Keratinocyte (primary cell): ENCODE data around the gene CLHC1. TPM values are rescaled to one million over a fixed set of nuclear protein-coding genes. Genes with fewer than 3 reads are reported as not detected.

Experiments used
- DNase-seq: peaks from one replicate; pipeline ENCODE4 v3.0.0-alpha.2; 2011; ENCODE audit warnings: low read depth, missing footprints, low spot score
- FAIRE-seq: peaks from 2 replicates; lab custom pipeline; 2011; peaks lifted over from hg19 to GRCh38; lab: Jason Lieb, UNC
- H2AFZ ChIP-seq: 2 replicates; pipeline ENCODE4 v1.6.0; 2012; ENCODE audit warnings: low read length, control low read depth, inconsistent platforms; ENCODE audit not compliant: control insufficient read depth
- H3K27ac ChIP-seq: 2 replicates; pipeline ENCODE4 v1.5.1; 2011; ENCODE audit warnings: low read length; ENCODE audit not compliant: control insufficient read depth, insufficient read depth
- H3K27me3 ChIP-seq: 3 replicates; pipeline ENCODE4 v1.6.0; 2011; ENCODE audit warnings: low read length; ENCODE audit not compliant: control insufficient read depth, insufficient read depth; ENCODE audit errors: extremely low read depth
- H3K36me3 ChIP-seq, 2 experiments: 2 replicates in 1 of 2; 3 replicates in 1 of 2; pipeline ENCODE4 v1.5.1; 2011; ENCODE audit warnings: low read length in 2 of 2, mild to moderate bottlenecking in 1 of 2; ENCODE audit not compliant: control insufficient read depth in 2 of 2, insufficient read depth in 2 of 2; ENCODE audit errors: extremely low read depth in 1 of 2
- H3K4me1 ChIP-seq: 3 replicates; pipeline ENCODE4 v1.5.1; 2011; ENCODE audit warnings: low read length; ENCODE audit not compliant: control insufficient read depth, insufficient read depth; ENCODE audit errors: extremely low read depth
- H3K4me2 ChIP-seq: 3 replicates; pipeline ENCODE4 v1.6.0; 2011; ENCODE audit warnings: low read depth, low read length; ENCODE audit not compliant: control insufficient read depth, insufficient read depth; ENCODE audit errors: extremely low read depth
- H3K4me3 ChIP-seq, 3 experiments: fragments of 200-600 bp in 1 of 3; sonication (generic) in 1 of 3; 2 replicates in 2 of 3; 3 replicates in 1 of 3; pipeline ENCODE4 v1.5.1; 2011 to 2016; ENCODE audit warnings: low read length in 3 of 3, mild to moderate bottlenecking in 3 of 3, control low read depth in 2 of 3, inconsistent platforms in 1 of 3, low read depth in 1 of 3, mixed read lengths in 1 of 3, mixed run types in 1 of 3, moderate library complexity in 1 of 3; ENCODE audit not compliant: control insufficient read depth in 2 of 3, insufficient read depth in 2 of 3; ENCODE audit errors: extremely low read depth in 1 of 3
- H3K79me2 ChIP-seq: 2 replicates; pipeline ENCODE4 v1.6.0; 2012; ENCODE audit warnings: low read length; ENCODE audit not compliant: control insufficient read depth, insufficient read depth
- H3K9ac ChIP-seq: 3 replicates; pipeline ENCODE4 v1.6.0; 2011; ENCODE audit warnings: low read length; ENCODE audit not compliant: control insufficient read depth, insufficient read depth; ENCODE audit errors: extremely low read depth
- H3K9me1 ChIP-seq: 3 replicates; pipeline ENCODE4 v1.6.0; 2011; ENCODE audit warnings: low read length; ENCODE audit not compliant: control insufficient read depth, insufficient read depth; ENCODE audit errors: extremely low read depth
- H3K9me3 ChIP-seq: 2 replicates; pipeline ENCODE4 v1.5.1; 2012; ENCODE audit warnings: low read depth, low read length; ENCODE audit not compliant: control insufficient read depth
- H4K20me1 ChIP-seq: 3 replicates; pipeline ENCODE4 v1.6.0; 2011; ENCODE audit warnings: low read length; ENCODE audit not compliant: control insufficient read depth, insufficient read depth; ENCODE audit errors: extremely low read depth
- EZH2 ChIP-seq: IDR thresholded peaks from one replicate; pipeline ENCODE4 v1.6.1; 2012; ENCODE audit warnings: inconsistent platforms, mild to moderate bottlenecking, low read length, moderate library complexity
- dilution Hi-C: fragments of 300-500 bp; cut with MboI; formaldehyde crosslinking; loops from one replicate; pipeline ENCODE4 v1.7.0; 2020; ENCODE audit warnings: low sequenced_read_pairs; ENCODE audit not compliant: extremely low pct_ligation_motif_present
- polyA plus RNA-seq, 5 experiments: library from polyadenylated mRNA; depleted of rRNA in 3 of 5; stranded (reverse) in 3 of 5; stranded (forward) in 1 of 5; unstranded in 1 of 5; fragments of >200 nt; gene quantifications; 1 replicate in 1 of 5; 2 replicates in 3 of 5; 3 replicates in 1 of 5; pipeline versions ENCODE4 v1.2.1 to v1.2.3, GENCODE V29; 2011 to 2012; ENCODE audit warnings: missing spikeins in 2 of 5, low read depth in 1 of 5, low replicate concordance in 1 of 5
- TF ChIP-seq, protein P1 (sequence below), 3 experiments: IDR thresholded peaks in 1 of 3; conservative IDR thresholded peaks in 1 of 3; optimal IDR thresholded peaks in 1 of 3; 2 replicates in 2 of 3; 3 replicates in 1 of 3; pipeline versions ENCODE3 to v1.5.1; 2011; ENCODE audit warnings: low read length in 3 of 3, mild to moderate bottlenecking in 3 of 3, moderate library complexity in 2 of 3, control low read depth in 1 of 3, inconsistent platforms in 1 of 3; ENCODE audit not compliant: insufficient read depth in 2 of 3; ENCODE audit errors: extremely low read depth in 1 of 3

CLHC1 gene
- polyA plus RNA-seq, 1 donor (not counting 4 experiments of a cell fraction or from before 2014, with no cell fraction given), result 15.2 TPM

DNA sequence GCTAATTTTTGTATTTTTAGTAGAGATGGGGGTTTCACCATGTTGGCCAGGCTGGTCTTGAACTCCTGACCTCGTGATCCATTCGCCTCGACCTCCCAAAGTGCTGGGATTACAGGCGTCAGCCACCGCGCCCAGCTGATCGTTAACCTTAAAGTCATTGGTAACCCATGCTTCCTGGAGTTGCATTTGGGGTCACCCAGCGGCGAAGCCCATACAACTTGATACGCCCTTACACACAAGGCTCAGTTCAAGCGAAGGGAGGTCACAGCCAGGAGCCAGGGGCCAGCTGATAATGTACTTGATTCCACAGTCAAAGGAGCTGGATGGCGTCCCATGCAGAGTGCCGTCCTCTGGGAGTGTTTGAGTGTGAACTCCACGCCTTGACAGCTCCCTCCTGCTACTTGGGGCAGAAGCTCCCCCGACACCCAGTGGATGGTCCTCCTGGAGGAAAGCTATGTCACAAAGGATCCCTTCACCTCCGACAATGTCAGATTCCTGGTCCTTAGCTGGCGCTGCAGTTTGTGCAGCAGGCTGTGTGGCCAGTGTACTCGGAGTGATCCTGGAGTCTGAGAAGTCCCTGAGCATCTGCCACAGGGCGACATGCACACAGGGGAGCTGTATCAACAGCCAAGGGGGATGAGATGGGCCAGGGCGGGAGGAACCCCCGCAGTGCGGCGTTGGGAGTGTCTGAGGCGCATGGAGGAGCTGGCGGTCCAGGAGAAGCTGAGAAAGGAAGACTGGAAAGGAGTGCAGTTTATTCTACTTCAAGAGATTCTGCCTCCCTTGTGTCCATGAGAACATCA lies 7.9 kb downstream of the CLHC1 start:
- Histone ChIP-seq H3K4me1 (peaks cover 4% of the 10 kb centered on the region), H3K4me2 (peak overlapping the region; percentile 74), H2AFZ (no peak overlapping the region), H3K4me3 (no peak overlapping the region), H3K9me1 (no peaks in the 10 kb centered on the region), H3K27me3 (no peaks in the 10 kb centered on the region), H3K9me3 (no peaks in the 10 kb centered on the region), H3K79me2 (peaks cover 25% of the 10 kb centered on the region), H3K27ac (no peak overlapping the region), H3K9ac (no peak overlapping the region), H4K20me1 (no peaks in the 10 kb centered on the region), H3K36me3 (peaks cover 0 to 4% of the 10 kb centered on the region in 2 experiments)
- dilution Hi-C loops, result no loop called here
- no peak for FAIRE-seq
- no peak for DNase-seq
- TF ChIP-seq, protein P1, sequence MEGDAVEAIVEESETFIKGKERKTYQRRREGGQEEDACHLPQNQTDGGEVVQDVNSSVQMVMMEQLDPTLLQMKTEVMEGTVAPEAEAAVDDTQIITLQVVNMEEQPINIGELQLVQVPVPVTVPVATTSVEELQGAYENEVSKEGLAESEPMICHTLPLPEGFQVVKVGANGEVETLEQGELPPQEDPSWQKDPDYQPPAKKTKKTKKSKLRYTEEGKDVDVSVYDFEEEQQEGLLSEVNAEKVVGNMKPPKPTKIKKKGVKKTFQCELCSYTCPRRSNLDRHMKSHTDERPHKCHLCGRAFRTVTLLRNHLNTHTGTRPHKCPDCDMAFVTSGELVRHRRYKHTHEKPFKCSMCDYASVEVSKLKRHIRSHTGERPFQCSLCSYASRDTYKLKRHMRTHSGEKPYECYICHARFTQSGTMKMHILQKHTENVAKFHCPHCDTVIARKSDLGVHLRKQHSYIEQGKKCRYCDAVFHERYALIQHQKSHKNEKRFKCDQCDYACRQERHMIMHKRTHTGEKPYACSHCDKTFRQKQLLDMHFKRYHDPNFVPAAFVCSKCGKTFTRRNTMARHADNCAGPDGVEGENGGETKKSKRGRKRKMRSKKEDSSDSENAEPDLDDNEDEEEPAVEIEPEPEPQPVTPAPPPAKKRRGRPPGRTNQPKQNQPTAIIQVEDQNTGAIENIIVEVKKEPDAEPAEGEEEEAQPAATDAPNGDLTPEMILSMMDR (optimal IDR thresholded peaks at IDR 0.05 in 1 of 3, IDR thresholded peaks at IDR 0.05 in 1 of 3, conservative IDR thresholded peaks at IDR 0.05 in 1 of 3; ENCODE audit: extremely low read depth in 1 of 3, insufficient read depth in 2 of 3, low read length in 3 of 3), result no peak
- TF ChIP-seq EZH2, result no peak

DNA sequence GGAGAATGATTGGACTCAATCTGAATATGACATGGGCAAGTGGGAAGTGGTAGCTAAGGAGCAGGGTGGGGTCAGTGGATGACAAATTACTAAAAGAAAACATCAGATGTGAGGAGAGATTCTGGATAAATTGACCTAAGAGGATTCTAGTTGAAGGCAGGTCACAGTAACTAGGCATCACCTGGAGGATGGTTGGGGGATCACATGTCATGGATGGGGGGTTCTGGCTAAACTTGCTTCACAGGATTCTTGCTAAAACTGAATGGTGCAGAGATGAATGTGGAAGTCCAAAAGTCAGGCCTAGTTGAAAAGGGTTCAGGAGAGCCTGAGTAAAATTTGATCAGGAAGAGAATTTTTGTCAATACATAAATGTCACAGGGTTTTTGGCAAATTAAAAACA lies 18.3 kb downstream of the CLHC1 start:
- Histone ChIP-seq H3K79me2 (no peaks in the 10 kb centered on the region), H3K9me3 (no peaks in the 10 kb centered on the region), H3K27me3 (no peaks in the 10 kb centered on the region), H4K20me1 (no peaks in the 10 kb centered on the region), H3K9ac (no peak overlapping the region), H3K4me1 (no peaks in the 10 kb centered on the region), H3K36me3 (no peaks in the 10 kb centered on the region), H3K27ac (no peak overlapping the region), H3K9me1 (no peaks in the 10 kb centered on the region), H3K4me2 (no peak overlapping the region), H3K4me3 (no peak overlapping the region), H2AFZ (no peak overlapping the region)
- dilution Hi-C loops, result no loop called here
- DNase-seq (no peak), FAIRE-seq (no peak)
- TF ChIP-seq EZH2, result no peak
